MM.1S (cell line): ENCODE data around the gene MFSD6L.

Experiments used
- DNase-seq: peaks from one replicate; pipeline ENCODE4 v3.0.0-alpha.2; 2015
- H2AFZ ChIP-seq: fragments of 300-600 bp; sonication (generic); 2 replicates; pipeline ENCODE4 v1.6.0; 2016; ENCODE audit warnings: antibody characterized with exemption, low read length
- H3F3A ChIP-seq: fragments of 300-600 bp; sonication (generic); 2 replicates; pipeline ENCODE4 v1.6.1; 2016; ENCODE audit warnings: mild to moderate bottlenecking, antibody characterized with exemption, low read length, moderate library complexity, mixed read lengths; ENCODE audit not compliant: insufficient read depth
- H3K27ac ChIP-seq: fragments of 300-600 bp; sonication (generic); 2 replicates; pipeline ENCODE4 v1.5.1; 2016; ENCODE audit warnings: mild to moderate bottlenecking, low read length
- H3K27me3 ChIP-seq: fragments of 300-600 bp; sonication (generic); replicated peaks from 2 replicates; pipeline ENCODE4 v1.6.0; 2016; ENCODE audit warnings: low read length; ENCODE audit not compliant: insufficient read depth
- H3K36me3 ChIP-seq: fragments of 300-600 bp; sonication (generic); replicated peaks from 2 replicates; pipeline ENCODE4 v1.6.1; 2016; ENCODE audit warnings: mild to moderate bottlenecking, low read length, mixed read lengths; ENCODE audit not compliant: insufficient read depth
- H3K4me1 ChIP-seq: fragments of 300-600 bp; sonication (generic); 2 replicates; pipeline ENCODE4 v1.6.1; 2016; ENCODE audit warnings: low read length, mixed read lengths
- H3K4me2 ChIP-seq: fragments of 300-600 bp; sonication (generic); 2 replicates; pipeline ENCODE4 v1.6.0; 2016; ENCODE audit warnings: low read depth, low read length
- H3K4me3 ChIP-seq: fragments of 300-600 bp; sonication (generic); 2 replicates; pipeline ENCODE4 v1.5.1; 2016; ENCODE audit warnings: low read length, mixed read lengths
- H3K79me2 ChIP-seq: fragments of 300-600 bp; sonication (generic); 2 replicates; pipeline ENCODE4 v1.6.1; 2016; ENCODE audit warnings: mixed run types, low read length, mixed read lengths
- H3K9ac ChIP-seq: fragments of 300-600 bp; sonication (generic); 2 replicates; pipeline ENCODE4 v1.6.1; 2016; ENCODE audit warnings: low read length, mixed read lengths
- H3K9me2 ChIP-seq: fragments of 300-600 bp; sonication (generic); replicated peaks from 2 replicates; pipeline ENCODE4 v1.6.1; 2016; ENCODE audit warnings: mild to moderate bottlenecking, low read length, mixed read lengths; ENCODE audit not compliant: insufficient read depth
- H3K9me3 ChIP-seq: fragments of 300-600 bp; sonication (generic); replicated peaks from 2 replicates; pipeline ENCODE4 v1.6.1; 2016; ENCODE audit warnings: mild to moderate bottlenecking, low read length, mixed read lengths; ENCODE audit not compliant: insufficient read depth
- H4K20me1 ChIP-seq: fragments of 300-600 bp; sonication (generic); 2 replicates; pipeline ENCODE4 v1.6.1; 2016; ENCODE audit warnings: mild to moderate bottlenecking, low read length, moderate library complexity, mixed read lengths; ENCODE audit not compliant: insufficient read depth
- EZH2 ChIP-seq: fragments of 300-600 bp; sonication (generic); optimal IDR thresholded peaks from 2 replicates; pipeline ENCODE3; 2017; ENCODE audit warnings: low read depth, mild to moderate bottlenecking, antibody characterized with exemption, low read length, mixed read lengths
- EZH2phosphoT487 ChIP-seq: fragments of 300-600 bp; sonication (generic); IDR thresholded peaks from 2 replicates; pipeline ENCODE4 v1.6.1; 2018; ENCODE audit warnings: antibody characterized with exemption, low read length
- TF ChIP-seq, protein P1 (sequence below): fragments of 300-600 bp; sonication (generic); IDR thresholded peaks from 2 replicates; pipeline ENCODE4 v1.5.1; 2016; ENCODE audit warnings: antibody characterized with exemption, low read length, mixed read lengths

MFSD6L gene

DNA sequence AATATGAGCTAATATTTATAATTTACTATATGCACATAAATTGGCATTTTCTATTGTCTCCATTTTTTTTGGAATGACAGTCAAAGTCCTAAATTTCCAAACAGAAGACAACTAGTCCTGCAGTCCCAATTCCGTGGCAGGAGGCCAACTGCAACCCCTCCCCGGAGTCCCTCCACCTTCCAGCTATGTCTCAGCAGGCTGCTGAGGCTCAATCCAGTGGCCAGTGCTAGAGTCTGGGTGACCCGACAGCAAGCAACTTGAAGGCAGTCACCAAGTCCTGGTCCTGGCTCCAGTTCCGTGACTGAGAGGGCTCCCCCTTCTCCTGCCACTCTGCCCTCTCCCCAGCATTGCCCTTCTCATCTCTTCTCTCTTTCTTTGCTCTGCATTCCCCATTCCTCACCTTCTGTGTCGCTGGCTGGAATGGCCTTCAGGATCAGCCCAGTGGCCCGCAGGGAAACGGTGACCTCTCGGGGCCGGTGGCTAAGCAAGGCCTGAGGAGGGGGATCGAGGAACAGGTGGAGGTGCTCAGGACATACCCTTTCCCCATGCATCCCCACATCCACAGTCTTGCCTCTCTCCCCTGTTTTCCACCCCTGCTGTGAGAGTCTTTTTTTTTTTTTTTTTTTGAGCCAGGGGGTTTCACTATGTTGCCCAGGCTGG is 22.4 kb upstream of the MFSD6L start:
- Histone ChIP-seq H3K9ac (no peak overlapping the region), H4K20me1 (no peaks in the 10 kb centered on the region), H3K36me3 (no peaks in the 10 kb centered on the region), H3K9me3 (no peaks in the 10 kb centered on the region), H3K4me3 (no peak overlapping the region), H3K4me2 (no peak overlapping the region), H3K27ac (no peak overlapping the region), H3K27me3 (peaks cover 31% of the 10 kb centered on the region; the same call in 1 of the 2 replicates), H3K4me1 (no peaks in the 10 kb centered on the region), H2AFZ (no peak overlapping the region), H3K9me2 (no peaks in the 10 kb centered on the region), H3K79me2 (no peaks in the 10 kb centered on the region), H3F3A (no peaks in the 10 kb centered on the region)
- TF ChIP-seq, protein P1, sequence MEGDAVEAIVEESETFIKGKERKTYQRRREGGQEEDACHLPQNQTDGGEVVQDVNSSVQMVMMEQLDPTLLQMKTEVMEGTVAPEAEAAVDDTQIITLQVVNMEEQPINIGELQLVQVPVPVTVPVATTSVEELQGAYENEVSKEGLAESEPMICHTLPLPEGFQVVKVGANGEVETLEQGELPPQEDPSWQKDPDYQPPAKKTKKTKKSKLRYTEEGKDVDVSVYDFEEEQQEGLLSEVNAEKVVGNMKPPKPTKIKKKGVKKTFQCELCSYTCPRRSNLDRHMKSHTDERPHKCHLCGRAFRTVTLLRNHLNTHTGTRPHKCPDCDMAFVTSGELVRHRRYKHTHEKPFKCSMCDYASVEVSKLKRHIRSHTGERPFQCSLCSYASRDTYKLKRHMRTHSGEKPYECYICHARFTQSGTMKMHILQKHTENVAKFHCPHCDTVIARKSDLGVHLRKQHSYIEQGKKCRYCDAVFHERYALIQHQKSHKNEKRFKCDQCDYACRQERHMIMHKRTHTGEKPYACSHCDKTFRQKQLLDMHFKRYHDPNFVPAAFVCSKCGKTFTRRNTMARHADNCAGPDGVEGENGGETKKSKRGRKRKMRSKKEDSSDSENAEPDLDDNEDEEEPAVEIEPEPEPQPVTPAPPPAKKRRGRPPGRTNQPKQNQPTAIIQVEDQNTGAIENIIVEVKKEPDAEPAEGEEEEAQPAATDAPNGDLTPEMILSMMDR, result no peak
- TF ChIP-seq EZH2, result no peak
- no peak for TF ChIP-seq EZH2phosphoT487
- DNase-seq, result no peak

DNA sequence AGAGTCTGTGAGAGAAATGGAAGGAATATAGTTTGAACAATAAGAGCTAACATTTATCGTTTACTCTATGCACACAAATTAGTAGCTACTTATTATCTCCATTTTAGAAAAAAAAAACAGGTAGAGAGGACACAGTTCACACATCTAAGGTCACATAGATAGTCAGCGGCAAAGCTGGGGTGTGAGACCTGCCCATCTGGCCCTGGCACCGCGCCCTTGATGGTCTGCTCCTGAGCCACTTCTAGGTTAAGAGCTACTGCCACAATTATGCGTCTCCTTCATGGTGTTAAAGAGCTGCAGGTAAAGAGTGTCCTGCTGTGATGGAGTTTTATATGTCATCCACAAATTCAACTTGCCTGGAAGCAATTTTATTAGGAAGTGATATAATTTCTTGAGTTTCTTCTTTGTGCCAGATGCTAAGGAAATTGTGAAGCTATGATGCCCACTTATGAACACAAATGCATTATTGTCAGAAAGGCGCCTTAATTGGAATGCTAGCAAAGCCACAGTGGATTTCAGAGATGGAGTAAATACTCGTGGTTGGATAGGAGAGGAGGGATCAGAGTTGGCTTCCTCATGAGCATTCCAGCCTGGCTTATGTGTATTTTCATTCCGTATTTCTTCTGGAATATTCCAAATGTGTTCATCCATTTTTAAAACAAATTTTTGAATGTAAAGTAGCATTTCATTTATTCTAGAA is 21.3 kb upstream of the MFSD6L start:
- no peak for DNase-seq
- Histone ChIP-seq H3K9me3 (no peaks in the 10 kb centered on the region), H3K4me1 (no peaks in the 10 kb centered on the region), H3K36me3 (no peaks in the 10 kb centered on the region), H3K27ac (no peak overlapping the region), H2AFZ (no peak overlapping the region), H4K20me1 (no peaks in the 10 kb centered on the region), H3K79me2 (no peaks in the 10 kb centered on the region), H3F3A (no peaks in the 10 kb centered on the region), H3K4me2 (no peak overlapping the region), H3K27me3 (peaks cover 26% of the 10 kb centered on the region; the same call in 1 of the 2 replicates), H3K9ac (no peak overlapping the region), H3K4me3 (no peak overlapping the region), H3K9me2 (no peaks in the 10 kb centered on the region)
- TF ChIP-seq, protein P1, result no peak
- TF ChIP-seq EZH2, result no peak
- TF ChIP-seq EZH2phosphoT487, result no peak

DNA sequence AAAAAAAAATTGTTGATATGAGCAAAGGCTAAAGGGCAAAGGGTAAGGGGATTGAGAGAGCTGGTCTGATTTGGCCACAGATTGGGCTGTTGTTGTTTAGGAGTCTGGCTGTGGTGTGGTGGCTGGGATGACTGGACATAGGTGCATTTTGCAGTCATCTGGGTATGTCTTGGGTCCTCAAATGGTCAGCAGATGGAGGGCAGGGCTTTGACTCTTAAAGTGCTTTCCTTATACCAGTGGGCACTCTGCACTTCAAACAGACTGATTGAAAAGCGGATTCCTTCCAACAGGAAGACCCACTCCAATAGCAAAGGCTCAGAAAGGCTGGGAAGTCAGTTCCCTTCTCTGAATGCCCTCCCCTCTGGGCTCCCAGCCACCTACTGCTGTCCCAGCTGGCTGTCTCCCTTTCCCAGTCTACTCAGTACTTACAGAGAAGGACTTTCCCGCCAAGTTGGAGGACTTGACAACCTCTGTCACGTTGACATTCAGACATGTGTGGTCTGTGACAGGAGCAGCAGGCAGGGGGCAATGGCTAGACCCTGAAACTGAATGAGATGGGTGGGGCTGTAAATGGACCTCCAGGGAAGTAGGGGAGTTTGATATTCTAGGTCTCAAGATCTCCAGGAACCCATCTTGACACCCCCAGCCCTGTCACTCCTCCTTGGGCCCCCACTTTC is 19.6 kb upstream of the MFSD6L start:
- Histone ChIP-seq H3K27me3 (peaks cover 27% of the 10 kb centered on the region; the same call in 1 of the 2 replicates), H3K9me2 (no peaks in the 10 kb centered on the region), H4K20me1 (no peaks in the 10 kb centered on the region), H3K4me2 (no peak overlapping the region), H3K27ac (no peak overlapping the region), H3K9ac (no peak overlapping the region), H3K4me1 (no peaks in the 10 kb centered on the region), H3K4me3 (no peak overlapping the region), H3K79me2 (no peaks in the 10 kb centered on the region), H3K9me3 (no peaks in the 10 kb centered on the region), H3K36me3 (no peaks in the 10 kb centered on the region), H2AFZ (no peak overlapping the region), H3F3A (no peaks in the 10 kb centered on the region)
- TF ChIP-seq, protein P1, result no peak
- TF ChIP-seq EZH2phosphoT487, result no peak
- no peak for TF ChIP-seq EZH2
- DNase-seq, result no peak
